Measurements from ENCODE around the gene NPM1. TPM values are rescaled to one million over a fixed set of nuclear protein-coding genes. Genes with fewer than 3 reads are reported as not detected.
A peak's percentile ranks its signal among the peaks of the same experiment; 100 is the strongest.

NPM1 gene
- total and polyA plus RNA-seq, 2 of the 13 experiments (the other 11 are each of a cell fraction or from before 2014, with no cell fraction given) = 2,047 to 3,353 TPM

- TF ChIP-seq MAFF (IDR thresholded peaks at IDR 0.05; ENCODE audit: low read depth, low read length) (no peak), U2AF1 (optimal IDR thresholded peaks at IDR 0.05; ENCODE audit: low read depth, low read length) (no peak), ZNF546 (CRISPR knock-in tag; conservative IDR thresholded peaks at IDR 0.05) (0 out of 2 replicates have a peak, but pooled peaks have one; percentile 4), GZF1 (CRISPR knock-in tag; IDR thresholded peaks at IDR 0.05) (no peak), ZNF138 (CRISPR knock-in tag; IDR thresholded peaks at IDR 0.05; ENCODE audit: low read depth) (no peak), YEATS4 (CRISPR knock-in tag; IDR thresholded peaks at IDR 0.05; ENCODE audit: borderline replicate concordance) (no peak), MTF1 (CRISPR knock-in tag; IDR thresholded peaks at IDR 0.05) (no peak), SMAD3 (CRISPR knock-in tag; IDR thresholded peaks at IDR 0.05) (0 out of 2 replicates have a peak, but pooled peaks have one; percentile 2), ATF3 (CRISPR knock-in tag; IDR thresholded peaks at IDR 0.05) (no peak), ZSCAN9 (CRISPR knock-in tag; IDR thresholded peaks at IDR 0.05; ENCODE audit: borderline replicate concordance) (no peak), KAT8 (CRISPR knock-in tag; IDR thresholded peaks at IDR 0.05) (no peak; the same call in 1 of the 2 replicates), BRF2 (CRISPR knock-in tag; IDR thresholded peaks at IDR 0.05) (no peak), ZBTB3 (CRISPR knock-in tag; IDR thresholded peaks at IDR 0.05; ENCODE audit: borderline replicate concordance, low read depth) (no peak), SOX5 (CRISPR knock-in tag; IDR thresholded peaks at IDR 0.05; ENCODE audit: borderline replicate concordance) (no peak), TARDBP (CRISPR knock-in tag; IDR thresholded peaks at IDR 0.05) (no peak), GATAD2A (CRISPR knock-in tag; IDR thresholded peaks at IDR 0.05) (no peak), PAF1 (CRISPR knock-in tag; IDR thresholded peaks at IDR 0.05) (0 out of 2 replicates have a peak, but pooled peaks have one; percentile 6), ZNF572 (CRISPR knock-in tag; IDR thresholded peaks at IDR 0.05) (no peak), CREM (IDR thresholded peaks at IDR 0.05) (no peak), CREM (CRISPR knock-in tag; IDR thresholded peaks at IDR 0.05) (no peak), ISX (CRISPR knock-in tag; conservative IDR thresholded peaks at IDR 0.05) (0 out of 2 replicates have a peak, but pooled peaks have one; percentile 5), ZNF326 (CRISPR knock-in tag; IDR thresholded peaks at IDR 0.05; ENCODE audit: borderline replicate concordance) (no peak), ZNF7 (CRISPR knock-in tag; IDR thresholded peaks at IDR 0.05) (no peak)
- TF ChIP-seq, protein P1, sequence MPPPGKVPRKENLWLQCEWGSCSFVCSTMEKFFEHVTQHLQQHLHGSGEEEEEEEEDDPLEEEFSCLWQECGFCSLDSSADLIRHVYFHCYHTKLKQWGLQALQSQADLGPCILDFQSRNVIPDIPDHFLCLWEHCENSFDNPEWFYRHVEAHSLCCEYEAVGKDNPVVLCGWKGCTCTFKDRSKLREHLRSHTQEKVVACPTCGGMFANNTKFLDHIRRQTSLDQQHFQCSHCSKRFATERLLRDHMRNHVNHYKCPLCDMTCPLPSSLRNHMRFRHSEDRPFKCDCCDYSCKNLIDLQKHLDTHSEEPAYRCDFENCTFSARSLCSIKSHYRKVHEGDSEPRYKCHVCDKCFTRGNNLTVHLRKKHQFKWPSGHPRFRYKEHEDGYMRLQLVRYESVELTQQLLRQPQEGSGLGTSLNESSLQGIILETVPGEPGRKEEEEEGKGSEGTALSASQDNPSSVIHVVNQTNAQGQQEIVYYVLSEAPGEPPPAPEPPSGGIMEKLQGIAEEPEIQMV (CRISPR knock-in tag; IDR thresholded peaks at IDR 0.05; ENCODE audit: low read depth) = 0 out of 2 replicates have a peak, but pooled peaks have one; percentile 7
- TF ChIP-seq, protein P2, sequence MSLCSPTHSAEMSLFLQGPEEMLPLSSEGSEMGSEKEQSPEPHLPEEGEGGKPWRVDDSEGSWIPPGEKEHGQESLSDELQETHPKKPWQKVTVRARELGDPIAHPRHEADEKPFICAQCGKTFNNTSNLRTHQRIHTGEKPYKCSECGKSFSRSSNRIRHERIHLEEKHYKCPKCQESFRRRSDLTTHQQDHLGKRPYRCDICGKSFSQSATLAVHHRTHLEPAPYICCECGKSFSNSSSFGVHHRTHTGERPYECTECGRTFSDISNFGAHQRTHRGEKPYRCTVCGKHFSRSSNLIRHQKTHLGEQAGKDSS (CRISPR knock-in tag; IDR thresholded peaks at IDR 0.05; ENCODE audit: borderline replicate concordance, low read depth) = 0 out of 2 replicates have a peak, but pooled peaks have one; percentile 0
- TF ChIP-seq, protein P3, sequence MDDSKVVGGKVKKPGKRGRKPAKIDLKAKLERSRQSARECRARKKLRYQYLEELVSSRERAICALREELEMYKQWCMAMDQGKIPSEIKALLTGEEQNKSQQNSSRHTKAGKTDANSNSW (CRISPR knock-in tag; IDR thresholded peaks at IDR 0.05; ENCODE audit: borderline replicate concordance) = no peak
- TF ChIP-seq, protein P4, sequence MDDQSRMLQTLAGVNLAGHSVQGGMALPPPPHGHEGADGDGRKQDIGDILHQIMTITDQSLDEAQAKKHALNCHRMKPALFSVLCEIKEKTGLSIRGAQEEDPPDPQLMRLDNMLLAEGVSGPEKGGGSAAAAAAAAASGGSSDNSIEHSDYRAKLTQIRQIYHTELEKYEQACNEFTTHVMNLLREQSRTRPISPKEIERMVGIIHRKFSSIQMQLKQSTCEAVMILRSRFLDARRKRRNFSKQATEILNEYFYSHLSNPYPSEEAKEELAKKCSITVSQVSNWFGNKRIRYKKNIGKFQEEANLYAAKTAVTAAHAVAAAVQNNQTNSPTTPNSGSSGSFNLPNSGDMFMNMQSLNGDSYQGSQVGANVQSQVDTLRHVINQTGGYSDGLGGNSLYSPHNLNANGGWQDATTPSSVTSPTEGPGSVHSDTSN (CRISPR knock-in tag; IDR thresholded peaks at IDR 0.05; ENCODE audit: borderline replicate concordance) = 0 out of 2 replicates have a peak, but pooled peaks have one; percentile 8
These were observed 1.1 kb downstream of the NPM1 start (continued) for GRCh38 chr5:171388816-171389168.

Measured in HepG2 (cell line).